ENCODE measurements around the gene STPG1. TPM values are rescaled to one million over a fixed set of nuclear protein-coding genes. Genes with fewer than 3 reads are reported as not detected.

STPG1 gene
- total RNA-seq, 1 experiment from 2014 or later: 11.8 TPM

GRCh38 chr1:24373044-24373443 lies 40.5 kb downstream of the STPG1 start:
- no peak for DNase-seq (ENCODE audit: low read depth)

DNA sequence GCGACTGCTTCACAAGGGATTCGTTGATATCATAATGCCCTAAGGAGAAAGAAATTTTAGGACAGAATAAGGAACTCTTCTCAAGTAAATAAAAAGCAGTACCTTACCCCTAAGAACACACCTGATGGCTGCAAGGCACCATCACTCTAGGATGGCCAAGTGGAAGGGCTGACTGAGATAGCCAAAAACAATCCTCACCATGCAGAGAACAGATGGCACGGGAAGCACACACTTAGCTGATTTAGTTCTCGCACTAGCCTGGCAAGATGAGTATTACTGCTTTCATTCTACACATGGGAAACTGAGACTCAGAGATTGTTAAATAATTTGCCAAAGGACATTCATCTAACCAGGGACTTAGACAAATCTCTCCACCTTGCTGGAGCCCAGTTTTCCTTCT lies 43.8 kb downstream of the STPG1 start:
- DNase-seq (ENCODE audit: low read depth): no peak

- no peak for DNase-seq (ENCODE audit: low read depth)
Observed at GRCh38 chr1:24369199-24369598, 44.4 kb downstream of the STPG1 start.

GRCh38 chr1:24366707-24367106 lies 46.9 kb downstream of the STPG1 start:
- no peak for DNase-seq (ENCODE audit: low read depth)

GRCh38 chr1:24364975-24365678 lies 48.5 kb downstream of the STPG1 start:
- peak; percentile 94 for DNase-seq (ENCODE audit: low read depth)

GRCh38 chr1:24364605-24364974 lies 49.0 kb downstream of the STPG1 start:
- peak; percentile 50 for DNase-seq (ENCODE audit: low read depth)

DNA sequence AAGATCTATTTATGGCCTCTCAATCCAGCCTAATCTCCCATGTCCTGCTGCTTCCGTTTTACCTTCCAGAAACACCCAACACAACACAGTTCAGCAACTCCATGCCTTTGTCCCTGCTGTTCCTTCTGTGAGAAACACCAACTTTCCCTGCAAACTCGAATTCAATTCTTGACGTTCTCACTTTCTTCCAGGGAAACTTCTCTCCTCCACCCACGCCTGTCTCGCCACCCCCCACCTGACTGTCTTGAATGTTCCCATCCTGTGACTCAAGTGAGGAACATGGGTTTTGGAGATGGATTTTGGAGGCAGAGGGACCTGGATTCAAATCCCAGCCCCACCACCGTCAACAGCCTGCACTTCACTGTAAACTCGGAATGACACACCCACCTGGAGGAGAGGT lies 49.6 kb downstream of the STPG1 start:
- no peak for DNase-seq (ENCODE audit: low read depth)

GRCh38 chr1:24362982-24363614 lies 50.5 kb downstream of the STPG1 start:
- DNase-seq (ENCODE audit: low read depth): peak; percentile 93

DNA sequence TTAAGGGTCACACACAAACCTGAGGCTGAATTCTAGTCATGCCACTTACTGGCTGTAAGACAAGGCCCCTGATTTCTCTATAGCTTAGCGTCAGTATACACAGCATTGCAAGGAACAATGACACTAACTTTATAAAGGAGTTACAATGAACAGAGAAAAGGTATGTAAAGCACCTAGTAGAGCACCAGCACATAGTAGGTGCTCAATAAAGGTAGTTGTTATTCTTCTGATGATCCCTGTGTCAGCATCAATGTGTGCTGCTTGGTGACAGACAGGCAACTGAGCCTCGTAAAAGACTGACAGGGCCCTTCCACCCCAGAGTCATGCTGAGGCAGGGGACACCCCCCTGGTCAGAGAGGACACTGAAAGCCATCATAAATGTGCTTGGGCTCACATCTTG lies 51.2 kb downstream of the STPG1 start:
- no peak for DNase-seq (ENCODE audit: low read depth)

GRCh38 chr1:24361811-24362210 lies 51.8 kb downstream of the STPG1 start:
- no peak for DNase-seq (ENCODE audit: low read depth)

GRCh38 chr1:24360681-24361080 lies 52.9 kb downstream of the STPG1 start:
- DNase-seq (ENCODE audit: low read depth): no peak

GRCh38 chr1:24357038-24357437 lies 56.5 kb downstream of the STPG1 start:
- DNase-seq (ENCODE audit: low read depth): no peak

DNA sequence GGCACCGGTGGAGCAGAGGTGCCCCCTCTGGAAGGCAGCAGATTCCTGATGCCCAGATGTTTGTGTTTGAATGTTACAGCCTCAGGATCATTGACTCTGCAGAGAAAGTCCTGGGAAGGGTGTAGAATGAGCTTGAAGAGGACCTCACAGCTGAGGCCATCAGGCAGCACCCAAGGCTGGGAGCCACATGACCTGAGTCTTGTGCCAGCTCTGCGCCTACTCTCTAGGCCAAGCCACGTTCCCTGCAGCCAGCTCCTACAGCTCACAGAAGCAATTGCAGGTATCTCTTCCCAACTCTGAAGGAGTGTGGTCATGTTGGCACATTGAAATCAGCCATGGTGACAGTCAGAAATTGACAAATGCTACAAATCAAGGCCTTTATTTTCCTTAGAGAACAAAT lies 58.1 kb downstream of the STPG1 start:
- DNase-seq (ENCODE audit: low read depth): no peak

GRCh38 chr1:24353292-24353891 lies 60.2 kb downstream of the STPG1 start:
- no peak for DNase-seq (ENCODE audit: low read depth)

DNA sequence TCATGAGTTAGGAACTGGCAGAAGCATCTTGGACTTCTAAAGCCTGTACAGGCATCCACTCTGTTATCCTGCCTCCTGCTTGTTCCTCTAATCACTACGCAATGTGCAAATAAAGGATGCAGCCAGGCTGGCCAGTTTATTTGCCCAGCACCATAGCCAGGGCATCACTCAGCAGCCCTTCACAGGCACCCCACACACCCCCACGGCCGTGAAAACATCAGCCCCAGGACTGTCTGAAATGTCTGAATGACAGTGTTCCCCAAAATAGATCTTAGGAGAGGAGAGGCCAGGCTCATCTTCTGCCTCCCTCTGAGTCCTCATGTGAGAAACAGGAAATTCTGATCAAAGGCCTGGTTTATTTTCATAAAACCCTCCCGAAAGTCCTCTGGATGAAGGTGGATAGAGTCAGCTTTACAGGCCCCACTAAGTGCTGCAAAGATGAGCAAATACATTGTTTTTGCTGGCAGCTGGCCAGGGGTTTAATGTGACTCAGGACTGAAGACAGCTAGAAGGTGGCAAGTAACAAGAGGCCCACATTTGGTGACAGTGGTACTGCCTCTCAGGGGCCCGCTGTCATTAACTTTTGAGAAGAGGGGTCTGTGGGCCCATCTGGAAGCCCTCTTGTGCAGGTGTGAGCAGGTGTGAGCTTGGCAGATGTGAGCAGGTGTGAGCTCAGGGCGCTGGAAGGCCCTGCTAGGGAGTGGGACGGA lies 61.5 kb downstream of the STPG1 start:
- DNase-seq (ENCODE audit: low read depth): peak; percentile 63

GRCh38 chr1:24351247-24351646 lies 62.3 kb downstream of the STPG1 start:
- DNase-seq (ENCODE audit: low read depth): no peak

DNA sequence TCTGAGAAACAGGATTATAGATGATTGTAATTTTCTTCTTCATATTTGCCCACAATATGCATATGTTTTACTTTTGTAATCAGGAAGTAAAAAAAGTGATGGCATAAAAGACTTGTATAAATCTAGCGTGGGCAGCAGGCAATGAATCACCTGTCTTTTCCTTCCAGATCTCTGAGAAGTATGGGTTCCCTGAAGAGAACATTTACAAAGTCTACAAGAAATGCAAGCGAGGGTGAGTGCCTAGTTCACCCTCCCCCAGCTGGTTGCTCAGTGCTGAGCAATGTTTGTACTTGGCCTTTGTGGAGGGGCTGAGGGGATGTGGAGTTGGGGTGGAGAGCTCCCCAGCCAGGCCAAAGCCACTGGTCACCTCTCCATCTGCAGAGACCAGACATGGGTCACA lies 63.7 kb downstream of the STPG1 start:
- DNase-seq (ENCODE audit: low read depth): no peak

GRCh38 chr1:24348196-24348595 lies 65.4 kb downstream of the STPG1 start:
- no peak for DNase-seq (ENCODE audit: low read depth)

GRCh38 chr1:24347159-24347934 lies 66.2 kb downstream of the STPG1 start:
- DNase-seq (ENCODE audit: low read depth): no peak

DNA sequence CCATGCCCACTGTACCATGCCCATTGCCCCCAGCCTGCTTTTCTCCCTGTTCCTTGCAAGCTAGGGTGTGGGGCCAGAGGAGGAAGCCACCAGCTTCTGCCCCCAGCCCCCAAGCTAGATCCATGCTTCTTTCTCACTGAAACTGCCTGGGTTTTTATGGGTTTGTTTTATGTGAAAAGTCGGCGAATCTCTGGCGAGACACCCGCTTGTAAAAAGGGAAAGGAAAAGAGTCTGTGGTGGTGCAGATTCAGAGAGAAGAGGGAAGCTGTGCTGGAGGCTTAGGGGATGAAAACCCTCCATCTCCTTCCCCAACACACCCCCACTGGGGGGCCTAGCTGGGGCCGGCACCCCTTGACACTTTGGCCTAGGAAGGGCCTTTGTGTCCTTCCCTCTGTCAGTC lies 68.2 kb downstream of the STPG1 start:
- DNase-seq (ENCODE audit: low read depth): peak; percentile 15

DNA sequence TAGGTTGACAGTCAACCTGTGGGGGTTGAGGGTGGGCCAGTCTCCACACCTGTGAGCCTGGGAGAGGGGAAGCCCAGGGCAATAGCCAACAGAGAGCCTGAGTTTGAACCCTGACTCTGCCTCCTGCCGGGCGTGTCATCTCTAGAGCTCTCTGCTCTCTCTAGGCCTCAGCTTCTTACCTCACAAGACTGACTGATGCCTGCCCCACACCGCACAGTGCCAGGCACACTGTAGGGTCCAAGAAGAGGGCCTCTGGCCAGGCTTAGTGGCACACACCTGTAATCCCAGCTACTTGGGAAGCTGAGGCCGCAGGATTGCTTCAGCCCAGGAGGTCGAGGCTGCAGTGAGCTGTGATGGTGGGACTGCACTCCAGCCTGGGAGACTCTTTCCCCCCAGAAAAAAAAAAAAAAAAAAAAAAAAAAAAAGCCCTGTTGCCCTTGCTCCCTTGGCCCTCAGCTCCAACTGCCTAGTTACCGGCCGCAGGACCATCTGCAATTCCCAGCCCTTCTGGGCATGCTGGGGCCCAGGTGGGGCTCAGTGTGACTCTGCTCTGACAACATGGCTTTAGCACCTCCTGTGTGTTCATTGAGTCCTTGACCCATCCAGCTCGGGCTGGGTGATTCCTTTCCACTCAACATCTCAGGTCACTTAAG lies 69.4 kb downstream of the STPG1 start:
- peak; percentile 43 for DNase-seq (ENCODE audit: low read depth)

All from RPMI7951 (cell line).